ENCODE measurements around the gene DUS2. TPM values are rescaled to one million over a fixed set of nuclear protein-coding genes. Genes with fewer than 3 reads are reported as not detected.

The DUS2 gene
- total and polyA plus RNA-seq, 11 donors: 3.8 to 11.5 (median 7.2) TPM

DNA sequence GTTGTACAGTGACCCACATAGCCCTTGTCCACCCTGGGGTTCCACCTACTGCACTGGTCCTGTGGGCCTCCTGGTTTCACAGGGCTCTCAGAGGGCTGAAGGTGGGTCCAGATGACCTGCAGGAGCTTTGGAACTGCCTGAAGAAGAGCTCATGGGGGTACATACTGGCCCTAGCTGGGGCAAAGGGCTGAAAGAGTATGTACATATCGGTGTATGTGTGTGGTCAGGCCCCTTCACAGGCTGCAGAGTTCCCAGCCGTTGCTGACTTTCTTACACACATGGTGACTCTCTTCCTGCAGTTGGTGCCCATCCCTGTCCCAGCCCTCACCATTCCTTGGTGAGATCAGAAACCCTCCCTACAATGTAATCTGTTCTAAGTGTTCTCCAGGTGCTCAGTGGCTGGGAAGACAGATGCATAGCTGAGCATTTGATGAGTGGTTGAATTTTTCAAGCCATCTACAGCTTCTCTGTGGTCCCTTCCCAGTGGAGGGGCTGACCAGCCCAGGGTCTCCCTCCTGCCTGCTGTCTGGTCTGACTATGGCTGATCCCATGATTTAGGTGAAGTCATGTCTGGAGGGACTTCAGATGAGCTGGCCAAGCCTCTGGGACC, 59.6 kb downstream of the DUS2 start:
- no peak for ATAC-seq
- Histone ChIP-seq H3K36me3 (peaks cover 0 to 7% (median 0%) of the 10 kb centered on the region in 9 donors), H3K27ac (peak overlapping the region in 6 of 12 donors; percentile 34 to 99 (median 98)), H3K4me1 (peaks cover 5 to 80% (median 57%) of the 10 kb centered on the region in 12 donors), H3K4me3 (no peak overlapping the region), H3K9me3 (no peaks in the 10 kb centered on the region), H3K27me3 (no peaks in the 10 kb centered on the region)
- peak in 1 of 5 donors; percentile 42 for DNase-seq
- TF ChIP-seq POLR2A (IDR thresholded peaks at IDR 0.05): no peak
- TF ChIP-seq, protein P1, sequence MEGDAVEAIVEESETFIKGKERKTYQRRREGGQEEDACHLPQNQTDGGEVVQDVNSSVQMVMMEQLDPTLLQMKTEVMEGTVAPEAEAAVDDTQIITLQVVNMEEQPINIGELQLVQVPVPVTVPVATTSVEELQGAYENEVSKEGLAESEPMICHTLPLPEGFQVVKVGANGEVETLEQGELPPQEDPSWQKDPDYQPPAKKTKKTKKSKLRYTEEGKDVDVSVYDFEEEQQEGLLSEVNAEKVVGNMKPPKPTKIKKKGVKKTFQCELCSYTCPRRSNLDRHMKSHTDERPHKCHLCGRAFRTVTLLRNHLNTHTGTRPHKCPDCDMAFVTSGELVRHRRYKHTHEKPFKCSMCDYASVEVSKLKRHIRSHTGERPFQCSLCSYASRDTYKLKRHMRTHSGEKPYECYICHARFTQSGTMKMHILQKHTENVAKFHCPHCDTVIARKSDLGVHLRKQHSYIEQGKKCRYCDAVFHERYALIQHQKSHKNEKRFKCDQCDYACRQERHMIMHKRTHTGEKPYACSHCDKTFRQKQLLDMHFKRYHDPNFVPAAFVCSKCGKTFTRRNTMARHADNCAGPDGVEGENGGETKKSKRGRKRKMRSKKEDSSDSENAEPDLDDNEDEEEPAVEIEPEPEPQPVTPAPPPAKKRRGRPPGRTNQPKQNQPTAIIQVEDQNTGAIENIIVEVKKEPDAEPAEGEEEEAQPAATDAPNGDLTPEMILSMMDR (IDR thresholded peaks at IDR 0.05): no peak
- intact Hi-C loops (cut with DNase I): loop anchor here in 1 of 10 donors (10.0 kb wide), 1 partner anchor 242 kb away; no protein-coding TSS in a partner anchor
- WGBS, 4 donors: 90 to 100% (median 92%) methylated on average over 2 of the region's 2 CpGs

GRCh38 chr16:68083239-68083781, 60.2 kb downstream of the DUS2 start:
- peak overlapping the region in 11 of 12 donors; percentile 96 to 99 (median 98) for H3K27ac ChIP-seq
- no peaks in the 10 kb centered on the region for H3K9me3 ChIP-seq
- no peak overlapping the region for H3K4me3 ChIP-seq
- peaks cover 5 to 81% (median 60%) of the 10 kb centered on the region in 12 donors for H3K4me1 ChIP-seq
- no peak for TF ChIP-seq POLR2A (IDR thresholded peaks at IDR 0.05)
- TF ChIP-seq, protein P1 (IDR thresholded peaks at IDR 0.05): no peak
- intact Hi-C loops (cut with DNase I): loop anchor here in 1 of 10 donors (10.0 kb wide), 1 partner anchor 241 kb away; no protein-coding TSS in a partner anchor
- H3K27me3 ChIP-seq: no peaks in the 10 kb centered on the region
- ATAC-seq (no peak), DNase-seq (no peak)
- peaks cover 0 to 7% (median 0%) of the 10 kb centered on the region in 9 donors for H3K36me3 ChIP-seq
- WGBS, 4 donors: 94 to 100% (median 96%) methylated on average over 4 of the region's 4 CpGs

DNA sequence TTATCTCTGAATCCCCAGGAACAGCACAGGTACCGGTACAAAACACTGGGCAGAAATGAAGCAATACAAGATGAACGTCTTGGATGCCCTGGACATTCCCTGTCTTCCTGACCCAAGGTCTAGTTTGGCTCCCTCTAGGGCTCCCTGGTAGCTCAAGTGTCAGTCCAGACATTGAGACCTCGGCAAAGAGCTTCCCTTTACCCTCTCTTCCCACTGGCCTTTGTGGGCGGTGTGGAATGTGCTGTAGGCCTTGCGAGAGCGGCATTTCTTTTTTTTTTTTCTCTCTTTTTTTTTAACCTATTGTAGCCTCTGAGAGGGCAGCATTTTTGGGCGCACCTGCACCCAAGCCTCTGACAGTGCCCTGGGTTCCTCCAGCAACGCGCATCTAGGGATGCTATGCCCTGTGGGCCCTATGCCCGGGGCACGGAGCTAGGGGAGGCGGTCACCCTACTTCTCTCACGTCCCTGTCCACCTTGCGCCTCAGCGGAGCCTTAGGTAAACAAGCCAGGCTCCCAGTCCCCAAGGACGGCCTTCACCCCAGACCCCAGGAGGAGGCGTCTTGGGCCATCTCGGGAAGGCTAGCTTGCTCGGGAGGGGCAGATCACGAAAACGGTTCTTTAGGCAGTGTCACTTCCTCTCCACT, 60.9 kb downstream of the DUS2 start:
- H3K4me1 ChIP-seq: peaks cover 5 to 81% (median 62%) of the 10 kb centered on the region in 12 donors
- peaks cover 0 to under 1% (median 0%) of the 10 kb centered on the region in 9 donors for H3K36me3 ChIP-seq
- intact Hi-C loops (cut with DNase I): loop anchor here in 1 of 10 donors (10.0 kb wide), 1 partner anchor 241 kb away; no protein-coding TSS in a partner anchor
- ATAC-seq (no peak), DNase-seq (no peak)
- no peaks in the 10 kb centered on the region for H3K9me3 ChIP-seq
- H3K27me3 ChIP-seq: no peaks in the 10 kb centered on the region
- H3K4me3 ChIP-seq: peak overlapping the region in 11 of 12 donors; percentile 48 to 95 (median 70)
- TF ChIP-seq, protein P1 (IDR thresholded peaks at IDR 0.05): peak in 1 of 12 donors; percentile 4
- no peak for TF ChIP-seq POLR2A (IDR thresholded peaks at IDR 0.05)
- peak overlapping the region; percentile 96 to 99 (median 98) for H3K27ac ChIP-seq
- 41 to 46% (median 44%) methylated on average over 17 to 21 of the region's 21 CpGs for WGBS, 4 donors
